Ectodermal cell (in vitro differentiated cells): ENCODE results near the gene LMNB1.
"Not testable (repeated sequence)": the region's sequence is repeated elsewhere in the genome, so short reads cannot be mapped to it uniquely, and the experiment has no call there.

Source experiments
- H3K27ac ChIP-seq: 2 replicates; pipeline ENCODE4 v1.7.0; 2013; ENCODE audit warnings: mild to moderate bottlenecking, low read depth, low read length; ENCODE audit not compliant: insufficient read depth, poor library complexity, severe bottlenecking
- H3K27me3 ChIP-seq: 2 replicates; pipeline ENCODE4 v1.7.0; 2013; ENCODE audit warnings: mild to moderate bottlenecking, low read length; ENCODE audit not compliant: insufficient read depth, control insufficient read depth, poor library complexity, severe bottlenecking
- H3K36me3 ChIP-seq: one replicate; pipeline ENCODE4 v1.7.0; 2013; ENCODE audit warnings: low read length; ENCODE audit not compliant: control insufficient read depth, insufficient read depth
- H3K4me1 ChIP-seq: one replicate; pipeline ENCODE4 v1.7.0; 2013; ENCODE audit warnings: low read length; ENCODE audit not compliant: control insufficient read depth, insufficient read depth
- H3K4me3 ChIP-seq: 2 replicates; pipeline ENCODE4 v1.7.0; 2013; ENCODE audit warnings: low read depth, low read length, control low read depth; ENCODE audit not compliant: insufficient read depth
- H3K9me3 ChIP-seq: 2 replicates; pipeline ENCODE4 v1.7.0; 2013; ENCODE audit warnings: mild to moderate bottlenecking, low read length, moderate library complexity; ENCODE audit not compliant: control insufficient read depth
- WGBS, 2 experiments: methylation state at CpG; one replicate each; pipeline ENCODE4 v1.1.7; 2013; ENCODE audit warnings: missing lambda C conversion rate in 2 of 2; 5-methylcytosine and 5-hydroxymethylcytosine counted together

LMNB1 gene

GRCh38 chr5:126826619-126827215, 49.8 kb downstream of the LMNB1 start:
- 55 to 62% methylated on average over 3 of the region's 3 CpGs for WGBS, 2 experiments
- Histone ChIP-seq H3K9me3 (no peaks in the 10 kb centered on the region), H3K27me3 (no peaks in the 10 kb centered on the region), H3K27ac (no peak overlapping the region), H3K4me3 (no peak overlapping the region), H3K4me1 (no peaks in the 10 kb centered on the region), H3K36me3 (peaks cover 72% of the 10 kb centered on the region)

GRCh38 chr5:126829098-126829497, 52.2 kb downstream of the LMNB1 start:
- no peak overlapping the region for H3K27ac ChIP-seq
- 91 to 96% methylated on average over 5 of the region's 5 CpGs for WGBS, 2 experiments
- no peaks in the 10 kb centered on the region for H3K9me3 ChIP-seq
- no peak overlapping the region for H3K4me3 ChIP-seq
- H3K4me1 ChIP-seq = no peaks in the 10 kb centered on the region
- H3K36me3 ChIP-seq = peaks cover 73% of the 10 kb centered on the region
- H3K27me3 ChIP-seq = no peaks in the 10 kb centered on the region

- Histone ChIP-seq H3K27me3 (no peaks in the 10 kb centered on the region), H3K9me3 (no peaks in the 10 kb centered on the region), H3K36me3 (peaks cover 83% of the 10 kb centered on the region), H3K27ac (no peak overlapping the region), H3K4me1 (no peaks in the 10 kb centered on the region), H3K4me3 (no peak overlapping the region)
- WGBS, 2 experiments = 97 to 98% methylated on average over 5 of the region's 5 CpGs
These were observed 53.1 kb downstream of the LMNB1 start for GRCh38 chr5:126830061-126830460.

- Histone ChIP-seq H3K27me3 (no peaks in the 10 kb centered on the region), H3K36me3 (peaks cover 81% of the 10 kb centered on the region), H3K27ac (no peak overlapping the region), H3K9me3 (no peaks in the 10 kb centered on the region), H3K4me1 (no peaks in the 10 kb centered on the region), H3K4me3 (no peak overlapping the region)
- WGBS, 2 experiments = 93 to 100% methylated on average over 1 of the region's 1 CpG
These were observed 54.2 kb downstream of the LMNB1 start for GRCh38 chr5:126831156-126831555.

- Histone ChIP-seq H3K27me3 (no peaks in the 10 kb centered on the region), H3K4me1 (no peaks in the 10 kb centered on the region), H3K27ac (no peak overlapping the region), H3K4me3 (no peak overlapping the region), H3K9me3 (no peaks in the 10 kb centered on the region), H3K36me3 (peaks cover 42% of the 10 kb centered on the region)
- WGBS, 2 experiments = 100% methylated on average over 1 of the region's 2 CpGs; no CpG with 5 or more reads in 1 of the 2 experiments
These were observed 59.8 kb downstream of the LMNB1 start for GRCh38 chr5:126836778-126837177.

GRCh38 chr5:126837242-126837641, 60.3 kb downstream of the LMNB1 start:
- no peak overlapping the region for H3K4me3 ChIP-seq
- H3K4me1 ChIP-seq = no peaks in the 10 kb centered on the region
- no peaks in the 10 kb centered on the region for H3K9me3 ChIP-seq
- H3K27ac ChIP-seq = no peak overlapping the region
- WGBS, 2 experiments = 92 to 96% methylated on average over 4 of the region's 4 CpGs
- peaks cover 41% of the 10 kb centered on the region for H3K36me3 ChIP-seq
- H3K27me3 ChIP-seq = no peaks in the 10 kb centered on the region

GRCh38 chr5:126837906-126838539, 61.1 kb downstream of the LMNB1 start:
- no peaks in the 10 kb centered on the region for H3K4me1 ChIP-seq
- no peak overlapping the region for H3K27ac ChIP-seq
- no peak overlapping the region for H3K4me3 ChIP-seq
- no peaks in the 10 kb centered on the region for H3K9me3 ChIP-seq
- H3K36me3 ChIP-seq = peaks cover 39% of the 10 kb centered on the region
- WGBS, 2 experiments = 76 to 81% methylated on average over 6 to 7 of the region's 7 CpGs
- no peaks in the 10 kb centered on the region for H3K27me3 ChIP-seq

GRCh38 chr5:126839407-126839806, 62.5 kb downstream of the LMNB1 start:
- not testable (repeated sequence) for H3K9me3 ChIP-seq, H3K27ac ChIP-seq, H3K4me1 ChIP-seq, H3K27me3 ChIP-seq, H3K4me3 ChIP-seq
- 64 to 76% methylated on average over 7 of the region's 7 CpGs for WGBS, 2 experiments
- peaks cover 26% of the 10 kb centered on the region for H3K36me3 ChIP-seq

- not testable (repeated sequence) for H3K36me3 ChIP-seq, H3K9me3 ChIP-seq, H3K4me1 ChIP-seq, H3K4me3 ChIP-seq, H3K27ac ChIP-seq, H3K27me3 ChIP-seq
- 49 to 52% methylated on average over 11 of the region's 11 CpGs for WGBS, 2 experiments
These were observed 66.4 kb downstream of the LMNB1 start for GRCh38 chr5:126843375-126843774.

- H3K36me3 ChIP-seq, H3K4me3 ChIP-seq, H3K27ac ChIP-seq, H3K9me3 ChIP-seq, H3K4me1 ChIP-seq, H3K27me3 ChIP-seq: not testable (repeated sequence)
- 9 to 11% methylated on average over 14 of the region's 14 CpGs for WGBS, 2 experiments
These were observed 68.6 kb downstream of the LMNB1 start for GRCh38 chr5:126845470-126846070.
